ENCODE results near the gene UCK1. TPM values are rescaled to one million over a fixed set of nuclear protein-coding genes. Genes with fewer than 3 reads are reported as not detected.

The UCK1 gene
- total and polyA plus RNA-seq, 2 of the 13 experiments (the other 11 are each of a cell fraction or from before 2014, with no cell fraction given), result 11.0 to 24.1 TPM

- no peak for TF ChIP-seq ZNF318 (CRISPR knock-in tag; IDR thresholded peaks at IDR 0.05)
- TF ChIP-seq SP140L (CRISPR knock-in tag; IDR thresholded peaks at IDR 0.05; ENCODE audit: borderline replicate concordance), result no peak
- no peak for TF ChIP-seq SP1 (IDR thresholded peaks at IDR 0.05)
- no peak for TF ChIP-seq SP1 (CRISPR knock-in tag; IDR thresholded peaks at IDR 0.05)
- no peak for TF ChIP-seq ZBTB44 (CRISPR knock-in tag; IDR thresholded peaks at IDR 0.05)
- TF ChIP-seq CHCHD3 (CRISPR knock-in tag; IDR thresholded peaks at IDR 0.05), result no peak
- no peak for TF ChIP-seq ZNF136 (CRISPR knock-in tag; IDR thresholded peaks at IDR 0.05; ENCODE audit: low read depth)
- TF ChIP-seq ZFP36 (IDR thresholded peaks at IDR 0.05; ENCODE audit: borderline replicate concordance, low read depth, low read length, partially characterized antibody), result no peak
- no peak; the same call in 1 of the 2 replicates for TF ChIP-seq YEATS2 (CRISPR knock-in tag; IDR thresholded peaks at IDR 0.05; ENCODE audit: borderline replicate concordance)
- TF ChIP-seq NFRKB (IDR thresholded peaks at IDR 0.05), result no peak
- TF ChIP-seq FOXK1 (CRISPR knock-in tag; IDR thresholded peaks at IDR 0.05; ENCODE audit: borderline replicate concordance, low read depth), result no peak
- no peak for TF ChIP-seq FOXA1 (IDR thresholded peaks at IDR 0.05)
- no peak for TF ChIP-seq FOXA1 (CRISPR knock-in tag; IDR thresholded peaks at IDR 0.05)
- no peak for TF ChIP-seq MBD4 (IDR thresholded peaks at IDR 0.05; ENCODE audit: borderline replicate concordance, low read length)
- TF ChIP-seq FOXM1 (CRISPR knock-in tag; IDR thresholded peaks at IDR 0.05), result no peak
- no peak for TF ChIP-seq CBFB (CRISPR knock-in tag; IDR thresholded peaks at IDR 0.05)
- TF ChIP-seq HIC2 (CRISPR knock-in tag; IDR thresholded peaks at IDR 0.05; ENCODE audit: low read depth), result no peak
Measured at GRCh38 chr9:131530920-131531832, at the start of gene UCK1 (continued).

Measured in HepG2 (cell line).